Thyroid gland (tissue), 4 donors: Measurements from ENCODE around the gene ACAA1. TPM values are rescaled to one million over a fixed set of nuclear protein-coding genes. Genes with fewer than 3 reads are reported as not detected.
A peak's percentile ranks its signal among the peaks of the same experiment; 100 is the strongest.
"Not testable (repeated sequence)": the region's sequence is repeated elsewhere in the genome, so short reads cannot be mapped to it uniquely, and the experiment has no call there.

Source experiments
- DNase-seq, 2 donors: peaks; one replicate each; pipeline ENCODE4 v3.0.0-alpha.2; 2019
- H3K27ac ChIP-seq, 3 donors: fragments of 200-600 bp; sonication (generic); 1 replicate in 2 of 3; 2 replicates in 1 of 3; pipeline ENCODE4 v1.5.1; 2016 to 2019; ENCODE audit warnings: mild to moderate bottlenecking in 1 of 3, moderate library complexity in 1 of 3
- H3K27me3 ChIP-seq: fragments of 200-600 bp; sonication (generic); one replicate; pipeline ENCODE4 v1.5.1; 2019
- H3K36me3 ChIP-seq, 2 donors: fragments of 200-600 bp; sonication (generic); one replicate each; pipeline ENCODE4 v1.5.1; 2016 to 2019
- H3K4me1 ChIP-seq, 2 donors: fragments of 200-600 bp; sonication (generic); one replicate each; pipeline ENCODE4 v1.5.1; 2017 to 2019
- H3K4me3 ChIP-seq, 3 donors: fragments of 200-600 bp; sonication (generic); replicated peaks in 1 of 3; 1 replicate in 2 of 3; 2 replicates in 1 of 3; pipeline ENCODE4 v1.5.1; 2016; ENCODE audit warnings: mild to moderate bottlenecking in 1 of 3
- H3K9me3 ChIP-seq: fragments of 200-600 bp; sonication (generic); one replicate; pipeline ENCODE4 v1.5.1; 2017
- POLR2A ChIP-seq, 2 donors: fragments of 450-650 bp; IDR thresholded peaks; one replicate each; pipeline ENCODE4 v1.6.1; 2017; ENCODE audit warnings: antibody characterized with exemption in 2 of 2, mild to moderate bottlenecking in 2 of 2, moderate library complexity in 1 of 2
- WGBS, 2 donors: methylation state at CpG; one replicate each; pipeline ENCODE4 v1.1.5; 2017; 5-methylcytosine and 5-hydroxymethylcytosine counted together
- intact Hi-C: fragments of 100-400 bp; cut with DNase I; formaldehyde crosslinking; loops from one replicate; pipeline ENCODE4 v1.15.1; 2023
- small RNA-seq: library from RNA; depleted of rRNA; stranded (forward); fragments of <200 nt; gene quantifications from one replicate; pipeline ENCODE3, GENCODE V24; 2016
- total RNA-seq, 4 donors: library from RNA; depleted of rRNA; stranded (reverse); fragments of >200 nt; gene quantifications; one replicate each; pipeline ENCODE4 v1.2.3, GENCODE V29; 2016
- TF ChIP-seq, protein P1 (sequence below), 6 experiments: fragments of 200-600 bp in 3 of 6; fragments of 450-650 bp in 3 of 6; sonication (generic) in 3 of 6; IDR thresholded peaks; one replicate each; pipeline ENCODE4 v1.5.1; 2016 to 2019; ENCODE audit warnings: antibody characterized with exemption in 6 of 6, mild to moderate bottlenecking in 2 of 6, inconsistent platforms in 1 of 6, moderate library complexity in 1 of 6

ACAA1 gene
- total RNA-seq, 4 donors from 2014 or later, result 63.3 to 86.1 (median 75.1) TPM

DNA sequence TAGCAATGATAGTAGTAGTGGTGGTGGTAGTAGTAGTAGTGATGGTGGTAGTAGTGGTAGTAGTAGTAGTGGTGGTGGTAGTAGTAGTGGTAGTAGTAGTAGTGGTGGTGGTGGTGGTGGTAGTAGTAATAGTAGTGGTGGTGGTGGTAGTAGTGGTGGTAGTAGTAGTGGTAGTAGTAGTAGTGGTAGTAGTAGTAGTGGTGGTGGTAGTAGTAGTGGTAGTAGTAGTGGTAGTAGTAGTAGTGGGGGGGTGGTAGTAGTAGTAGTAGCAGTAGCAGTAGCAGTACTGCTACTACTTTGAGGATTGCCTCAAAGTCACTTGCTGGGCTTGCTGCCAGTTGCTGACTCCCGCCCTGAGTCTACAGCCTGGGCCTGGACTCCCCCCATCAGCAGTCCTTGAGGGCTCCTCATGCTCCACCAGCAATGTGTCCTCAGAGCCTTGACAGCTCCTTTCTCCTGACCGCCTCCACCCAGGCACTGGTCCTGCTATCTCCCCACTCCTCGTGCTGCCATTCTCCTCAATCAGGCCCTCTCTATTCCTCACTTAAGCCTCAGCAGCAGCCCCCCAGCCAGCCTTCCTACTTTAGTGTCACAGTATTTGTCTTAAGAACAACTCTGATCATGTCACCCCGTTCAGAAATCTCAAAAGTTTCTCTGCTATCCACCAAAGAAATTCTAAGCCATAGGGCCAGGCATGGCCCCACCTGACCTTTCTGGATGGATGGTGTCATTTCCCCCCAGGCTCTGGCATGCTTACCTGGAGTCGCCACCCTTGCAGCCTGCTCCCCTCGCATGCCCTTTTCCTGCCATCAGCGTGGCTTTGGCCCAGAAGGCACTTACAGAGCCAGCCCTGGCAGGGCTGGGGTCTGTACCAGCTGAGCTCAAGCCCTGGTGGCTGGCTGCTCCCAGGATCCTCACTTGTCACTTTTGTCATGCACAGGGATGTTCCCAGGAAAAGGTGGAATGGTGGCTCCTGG, 52.3 kb downstream of the ACAA1 start:
- Histone ChIP-seq H3K4me3 (no peak overlapping the region), H3K36me3 (no peaks in the 10 kb centered on the region), H3K9me3 (no peaks in the 10 kb centered on the region), H3K4me1 (no peaks in the 10 kb centered on the region), H3K27me3 (no peaks in the 10 kb centered on the region), H3K27ac (no peak overlapping the region)
- intact Hi-C loops, result no loop called here
- WGBS, 2 donors, result 84 to 85% methylated on average over 7 of the region's 7 CpGs
- peak; percentile 14 to 20 for DNase-seq
- no peak for TF ChIP-seq POLR2A (IDR thresholded peaks at IDR 0.05)
- TF ChIP-seq, protein P1, sequence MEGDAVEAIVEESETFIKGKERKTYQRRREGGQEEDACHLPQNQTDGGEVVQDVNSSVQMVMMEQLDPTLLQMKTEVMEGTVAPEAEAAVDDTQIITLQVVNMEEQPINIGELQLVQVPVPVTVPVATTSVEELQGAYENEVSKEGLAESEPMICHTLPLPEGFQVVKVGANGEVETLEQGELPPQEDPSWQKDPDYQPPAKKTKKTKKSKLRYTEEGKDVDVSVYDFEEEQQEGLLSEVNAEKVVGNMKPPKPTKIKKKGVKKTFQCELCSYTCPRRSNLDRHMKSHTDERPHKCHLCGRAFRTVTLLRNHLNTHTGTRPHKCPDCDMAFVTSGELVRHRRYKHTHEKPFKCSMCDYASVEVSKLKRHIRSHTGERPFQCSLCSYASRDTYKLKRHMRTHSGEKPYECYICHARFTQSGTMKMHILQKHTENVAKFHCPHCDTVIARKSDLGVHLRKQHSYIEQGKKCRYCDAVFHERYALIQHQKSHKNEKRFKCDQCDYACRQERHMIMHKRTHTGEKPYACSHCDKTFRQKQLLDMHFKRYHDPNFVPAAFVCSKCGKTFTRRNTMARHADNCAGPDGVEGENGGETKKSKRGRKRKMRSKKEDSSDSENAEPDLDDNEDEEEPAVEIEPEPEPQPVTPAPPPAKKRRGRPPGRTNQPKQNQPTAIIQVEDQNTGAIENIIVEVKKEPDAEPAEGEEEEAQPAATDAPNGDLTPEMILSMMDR (IDR thresholded peaks at IDR 0.05), result no peak

DNA sequence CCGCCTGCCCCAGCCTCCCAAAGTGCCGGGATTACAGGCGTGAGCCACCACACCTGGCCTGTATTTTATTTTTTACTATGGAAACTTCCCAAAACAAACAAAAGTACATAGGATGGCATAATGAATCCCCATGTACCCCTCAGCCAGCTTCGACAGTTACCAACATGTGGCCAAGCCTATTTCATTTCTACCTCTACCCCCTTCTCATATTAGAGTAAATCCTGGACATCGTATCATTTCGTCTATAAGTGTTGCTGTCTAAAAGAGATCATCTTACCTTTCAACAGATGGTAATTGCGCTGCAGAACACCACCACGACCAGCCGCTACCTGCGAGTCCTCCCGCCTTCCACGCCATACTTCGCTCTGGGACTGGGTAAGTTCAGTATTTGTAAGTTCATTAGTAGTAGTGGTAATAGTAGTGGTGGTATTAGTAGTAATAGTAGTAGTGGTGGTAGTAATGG, 53.0 kb downstream of the ACAA1 start:
- Histone ChIP-seq H3K27ac (no peak overlapping the region), H3K4me1 (no peaks in the 10 kb centered on the region), H3K4me3 (no peak overlapping the region), H3K36me3 (no peaks in the 10 kb centered on the region), H3K27me3 (no peaks in the 10 kb centered on the region), H3K9me3 (no peaks in the 10 kb centered on the region)
- WGBS, 2 donors, result 94 to 97% methylated on average over 13 of the region's 13 CpGs
- no peak for DNase-seq
- intact Hi-C loops, result no loop called here
- TF ChIP-seq, protein P1 (IDR thresholded peaks at IDR 0.05), result no peak
- no peak for TF ChIP-seq POLR2A (IDR thresholded peaks at IDR 0.05)

DNA sequence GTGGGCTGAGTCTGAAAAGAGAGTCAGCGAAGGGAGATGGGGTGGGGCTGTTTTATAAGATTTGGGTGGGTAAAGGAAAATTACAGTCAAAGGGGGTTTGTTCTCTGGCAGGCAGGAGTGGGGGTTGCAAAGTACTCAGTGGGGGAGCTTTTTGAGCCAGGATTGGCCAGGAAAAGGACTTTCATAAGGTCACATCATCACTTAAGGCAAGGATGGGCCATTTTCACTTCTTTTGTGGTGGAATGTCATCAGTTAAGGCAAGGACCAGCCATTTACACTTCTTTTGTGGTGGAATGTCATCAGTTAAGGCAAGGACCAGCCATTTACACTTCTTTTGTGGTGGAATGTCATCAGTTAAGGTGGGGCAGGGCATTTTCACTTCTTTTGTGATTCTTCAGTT, 53.7 kb downstream of the ACAA1 start:
- H3K27ac ChIP-seq, DNase-seq, intact Hi-C loops, H3K27me3 ChIP-seq, H3K4me1 ChIP-seq, H3K36me3 ChIP-seq, H3K4me3 ChIP-seq, H3K9me3 ChIP-seq: not testable (repeated sequence)
- WGBS, 2 donors, result no CpG with 5 or more reads among the region's 1 CpG

DNA sequence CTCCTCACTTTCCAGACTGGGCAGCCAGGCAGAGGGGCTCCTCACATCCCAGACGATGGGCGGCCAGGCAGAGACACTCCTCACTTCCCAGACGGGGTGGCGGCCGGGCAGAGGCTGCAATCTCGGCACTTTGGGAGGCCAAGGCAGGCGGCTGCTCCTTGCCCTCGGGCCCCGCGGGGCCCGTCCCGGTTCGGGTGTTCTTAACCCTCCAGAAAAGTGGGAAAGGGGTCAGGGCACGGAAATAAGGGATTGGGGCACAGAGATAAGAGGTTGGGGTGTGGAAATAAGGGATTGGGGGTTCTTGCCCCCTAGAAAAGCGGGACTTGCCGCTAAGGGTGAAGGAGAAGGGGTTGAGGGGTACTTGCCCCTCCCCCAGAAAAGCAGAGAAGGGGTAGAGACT, 54.6 kb downstream of the ACAA1 start:
- H3K36me3 ChIP-seq, intact Hi-C loops: not testable (repeated sequence)

DNA sequence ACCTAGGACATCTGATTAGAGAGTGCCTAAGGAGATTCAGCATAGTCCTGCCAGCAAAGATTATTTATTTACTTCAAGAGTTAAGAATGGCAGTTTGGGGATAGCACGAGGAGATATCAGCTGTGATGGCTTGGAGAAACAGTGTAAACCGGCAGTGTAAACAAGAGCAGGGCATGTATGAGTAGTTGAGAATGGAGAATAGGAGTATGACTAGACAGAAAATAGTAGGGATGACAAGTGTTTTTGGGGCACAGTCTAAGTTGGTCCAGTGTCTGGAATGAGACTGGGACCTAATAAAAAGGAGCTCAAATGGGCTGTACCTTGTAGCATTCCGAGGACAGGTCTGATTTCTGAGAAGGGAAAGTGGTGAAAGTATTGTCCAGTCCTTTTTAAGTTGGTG, 59.9 kb downstream of the ACAA1 start:
- H3K4me3 ChIP-seq, H3K9me3 ChIP-seq, intact Hi-C loops, H3K27ac ChIP-seq, DNase-seq, H3K4me1 ChIP-seq, H3K36me3 ChIP-seq, H3K27me3 ChIP-seq: not testable (repeated sequence)
- WGBS, 2 donors, result 57 to 61% methylated on average over 3 of the region's 3 CpGs

More for the DNA sequence above, 54.6 kb downstream of the ACAA1 start:
- 91 to 93% methylated on average over 11 to 12 of the region's 16 CpGs for WGBS, 2 donors
- H3K27me3 ChIP-seq, H3K4me3 ChIP-seq, H3K27ac ChIP-seq, H3K9me3 ChIP-seq, DNase-seq, H3K4me1 ChIP-seq: not testable (repeated sequence)

Small RNA genes lying within 50 kb of the gene (small RNA-seq; reads per million reads assigned to genes)
- not detected for gene RF00019

Other genes starting within 250 kb of the ACAA1 start
- 10 to 100 TPM in 2 of 4 donors, 1 to 10 TPM in 2; 5.5 to 13.0 (median 9.5) TPM for gene VILL, start 146.3 kb downstream of the ACAA1 start, total RNA-seq
- 10 to 100 TPM; 13.8 to 19.9 (median 16.0) TPM for gene PLCD1, start 107.5 kb downstream of the ACAA1 start, total RNA-seq
- 1 to 10 TPM in 3 of 4 donors, under 1 TPM in 1; 0.44 to 1.7 (median 1.5) TPM for gene DLEC1, start 97.9 kb downstream of the ACAA1 start, total RNA-seq
- 10 to 100 TPM; 18.0 to 23.8 (median 20.2) TPM for gene MYD88, start 1.5 kb upstream of the ACAA1 start, total RNA-seq
- gene OXSR1, start 28.4 kb upstream of the ACAA1 start, total RNA-seq, result 10 to 100 TPM; 32.0 to 40.5 (median 37.9) TPM
- under 1 TPM in 2 of 4 donors, not detected in 2; 0.54 to 0.56 TPM for gene SLC22A13, start 128.7 kb upstream of the ACAA1 start, total RNA-seq
- not detected for gene SLC22A14, start 145.2 kb upstream of the ACAA1 start, total RNA-seq
- 1 to 10 TPM in 3 of 4 donors, under 1 TPM in 1; 0.78 to 1.7 (median 1.1) TPM for gene XYLB, start 209.7 kb upstream of the ACAA1 start, total RNA-seq